ENCODE results near the gene MYBPH.

GRCh38 chr1:203190949-203191348, 15.3 kb upstream of the MYBPH start:
- TF ChIP-seq POLR2A (IDR thresholded peaks at IDR 0.05; ENCODE audit: low read depth, low read length) = no peak
- no peak for TF ChIP-seq TAF1 (IDR thresholded peaks at IDR 0.05; ENCODE audit: low read depth, low read length)
- TF ChIP-seq POLR2AphosphoS5 (IDR thresholded peaks at IDR 0.05; ENCODE audit: low read depth, low read length) = no peak

All from GM12891 (cell line).